Globus pallidus (tissue), 1 donor: Measurements from ENCODE around the gene PRSS8.
"Not testable (repeated sequence)": the region's sequence is repeated elsewhere in the genome, so short reads cannot be mapped to it uniquely, and the experiment has no call there.

Source experiments
- DNase-seq: peaks from one replicate; pipeline ENCODE4 v3.0.0-alpha.2; 2015; ENCODE audit warnings: low spot score

Gene PRSS8

GRCh38 chr16:31105677-31106213 is 29.8 kb downstream of the PRSS8 start:
- peak; percentile 66 for DNase-seq

- DNase-seq, result not testable (repeated sequence)
Measured at GRCh38 chr16:31100876-31101641, 34.5 kb downstream of the PRSS8 start.

- no peak for DNase-seq
Measured at GRCh38 chr16:31099860-31100638, 35.5 kb downstream of the PRSS8 start.

GRCh38 chr16:31094424-31095120 is 41.0 kb downstream of the PRSS8 start, which contains the start of gene VKORC1:
VKORC1 (minus strand) TSS chr16:31094797; CDS start chr16:31094729, 68 bp downstream.
- DNase-seq, result peak; percentile 94

GRCh38 chr16:31094088-31094423 is 41.5 kb downstream of the PRSS8 start:
- no peak for DNase-seq

GRCh38 chr16:31093132-31093703 is 42.3 kb downstream of the PRSS8 start:
- DNase-seq, result peak; percentile 78

- no peak for DNase-seq
Measured at GRCh38 chr16:31092330-31092729, 43.2 kb downstream of the PRSS8 start.

GRCh38 chr16:31090540-31090939 is 45.0 kb downstream of the PRSS8 start:
- no peak for DNase-seq

- no peak for DNase-seq
Measured at GRCh38 chr16:31089199-31089598, 46.3 kb downstream of the PRSS8 start.

GRCh38 chr16:31088459-31089183 is 46.9 kb downstream of the PRSS8 start, which contains the start of gene PRSS53:
PRSS53 (minus strand) TSS chr16:31088943; CDS start chr16:31088809, 134 bp downstream.
- DNase-seq, result no peak

- DNase-seq, result no peak
Measured at GRCh38 chr16:31087971-31088370, 47.6 kb downstream of the PRSS8 start.

GRCh38 chr16:31087481-31087880 is 48.0 kb downstream of the PRSS8 start:
- DNase-seq, result no peak

GRCh38 chr16:31086629-31086906 is 49.0 kb downstream of the PRSS8 start:
- no peak for DNase-seq

- DNase-seq, result no peak
Measured at GRCh38 chr16:31085873-31086628, 49.5 kb downstream of the PRSS8 start.

GRCh38 chr16:31085411-31085810 is 50.1 kb downstream of the PRSS8 start:
- no peak for DNase-seq

- DNase-seq, result no peak
Measured at GRCh38 chr16:31084584-31085302, 50.8 kb downstream of the PRSS8 start.

- DNase-seq, result no peak
Measured at GRCh38 chr16:31083981-31084380, 51.5 kb downstream of the PRSS8 start.

GRCh38 chr16:31083556-31083955 is 52.0 kb downstream of the PRSS8 start:
- DNase-seq, result no peak

GRCh38 chr16:31083081-31083480 is 52.4 kb downstream of the PRSS8 start:
- no peak for DNase-seq
